Measurements from ENCODE around the gene KCNMA1.

Gene KCNMA1

GRCh38 chr10:77077316-77077945 lies 560.2 kb downstream of the KCNMA1 start:
- H3K36me3 ChIP-seq (ENCODE audit: low read length) = no peaks in the 10 kb centered on the region
- no peak for TF ChIP-seq CTCF (IDR thresholded peaks at IDR 0.05; ENCODE audit: insufficient read depth, low read length, poor library complexity, severe bottlenecking)
- TF ChIP-seq EZH2phosphoT487 (conservative IDR thresholded peaks at IDR 0.05; ENCODE audit: low read length) = no peak

GRCh38 chr10:77075926-77076325 lies 561.7 kb downstream of the KCNMA1 start:
- Histone ChIP-seq H3K27ac (ENCODE audit: low read depth, low read length) (no peak overlapping the region), H3K9me3 (ENCODE audit: insufficient read depth, low read length) (no peaks in the 10 kb centered on the region), H3K79me2 (ENCODE audit: insufficient read depth, low read length) (no peaks in the 10 kb centered on the region), H3F3A (ENCODE audit: insufficient read depth) (no peaks in the 10 kb centered on the region), H3K36me3 (ENCODE audit: low read length) (no peaks in the 10 kb centered on the region), H2AFZ (ENCODE audit: low read depth, low read length, severe bottlenecking) (no peak overlapping the region), H3K4me2 (ENCODE audit: low read depth, low read length, poor library complexity, severe bottlenecking) (no peak overlapping the region), H3K4me3 (ENCODE audit: insufficient read depth, low read length, poor library complexity, severe bottlenecking) (no peak overlapping the region), H3K27me3 (ENCODE audit: low read length) (no peaks in the 10 kb centered on the region), H3K9me2 (replicated peaks; ENCODE audit: insufficient read depth, low read length) (no peaks in the 10 kb centered on the region), H4K20me1 (ENCODE audit: low read depth, low read length) (no peaks in the 10 kb centered on the region), H3K9ac (ENCODE audit: low read length) (no peak overlapping the region)
- TF ChIP-seq EZH2phosphoT487 (conservative IDR thresholded peaks at IDR 0.05; ENCODE audit: low read length) = no peak
- TF ChIP-seq CTCF (IDR thresholded peaks at IDR 0.05; ENCODE audit: insufficient read depth, low read length, poor library complexity, severe bottlenecking) = no peak

More at GRCh38 chr10:77077316-77077945, 560.2 kb downstream of the KCNMA1 start:
- no peaks in the 10 kb centered on the region for H4K20me1 ChIP-seq (ENCODE audit: low read depth, low read length)
- H2AFZ ChIP-seq (ENCODE audit: low read depth, low read length, severe bottlenecking) = no peak overlapping the region
- no peaks in the 10 kb centered on the region for H3F3A ChIP-seq (ENCODE audit: insufficient read depth)
- H3K79me2 ChIP-seq (ENCODE audit: insufficient read depth, low read length) = no peaks in the 10 kb centered on the region
- no peak overlapping the region for H3K9ac ChIP-seq (ENCODE audit: low read length)
- no peak overlapping the region for H3K27ac ChIP-seq (ENCODE audit: low read depth, low read length)
- no peaks in the 10 kb centered on the region for H3K9me2 ChIP-seq (replicated peaks; ENCODE audit: insufficient read depth, low read length)
- H3K4me2 ChIP-seq (ENCODE audit: low read depth, low read length, poor library complexity, severe bottlenecking) = no peak overlapping the region
- no peaks in the 10 kb centered on the region for H3K9me3 ChIP-seq (ENCODE audit: insufficient read depth, low read length)
- H3K27me3 ChIP-seq (ENCODE audit: low read length) = no peaks in the 10 kb centered on the region
- no peak overlapping the region for H3K4me3 ChIP-seq (ENCODE audit: insufficient read depth, low read length, poor library complexity, severe bottlenecking)

GRCh38 chr10:77074104-77074624 lies 563.4 kb downstream of the KCNMA1 start:
- no peak overlapping the region for H3K4me2 ChIP-seq (ENCODE audit: low read depth, low read length, poor library complexity, severe bottlenecking)
- H4K20me1 ChIP-seq (ENCODE audit: low read depth, low read length) = no peaks in the 10 kb centered on the region
- no peak overlapping the region for H2AFZ ChIP-seq (ENCODE audit: low read depth, low read length, severe bottlenecking)
- H3K9ac ChIP-seq (ENCODE audit: low read length) = no peak overlapping the region
- no peaks in the 10 kb centered on the region for H3K9me3 ChIP-seq (ENCODE audit: insufficient read depth, low read length)
- H3K36me3 ChIP-seq (ENCODE audit: low read length) = no peaks in the 10 kb centered on the region
- no peak overlapping the region for H3K27ac ChIP-seq (ENCODE audit: low read depth, low read length)
- no peaks in the 10 kb centered on the region for H3F3A ChIP-seq (ENCODE audit: insufficient read depth)
- no peaks in the 10 kb centered on the region for H3K9me2 ChIP-seq (replicated peaks; ENCODE audit: insufficient read depth, low read length)
- no peaks in the 10 kb centered on the region for H3K27me3 ChIP-seq (ENCODE audit: low read length)
- no peak overlapping the region for H3K4me3 ChIP-seq (ENCODE audit: insufficient read depth, low read length, poor library complexity, severe bottlenecking)
- no peaks in the 10 kb centered on the region for H3K79me2 ChIP-seq (ENCODE audit: insufficient read depth, low read length)
- TF ChIP-seq CTCF (IDR thresholded peaks at IDR 0.05; ENCODE audit: insufficient read depth, low read length, poor library complexity, severe bottlenecking) = no peak
- TF ChIP-seq EZH2phosphoT487 (conservative IDR thresholded peaks at IDR 0.05; ENCODE audit: low read length) = no peak

Data from SU-DHL-6 (cell line).